HepG2 (cell line): ENCODE measurements around the gene GRIK4. TPM values are rescaled to one million over a fixed set of nuclear protein-coding genes. Genes with fewer than 3 reads are reported as not detected.

Experiments used
- ATAC-seq: fragments of 200-7000 bp; cut with Tn5 transposase; 3 replicates; pipeline ENCODE4 v1.9.1; 2020; ENCODE audit warnings: mild to moderate bottlenecking, moderate library complexity
- BruUV-seq: library from RNA; stranded (reverse); fragments of 400-500 nt; replicated peaks from 2 replicates; lab custom pipeline; 2021; lab: Mats Ljungman, UMichigan
- CTCF ChIA-PET: fragments of 300-600 bp; formaldehyde crosslinking; extraction: SDS; loops from one replicate; lab custom pipeline; 2021; ENCODE audit warnings: low total read pairs, inconsistent platforms, low intra/inter-chr PET ratio; lab: Yijun Ruan, JAX
- POLR2A ChIA-PET: fragments of 350-600 bp; sonication (Branson Sonifier 250); formaldehyde crosslinking; loops from one replicate; lab custom pipeline; 2020; ENCODE audit warnings: antibody characterized with exemption, inconsistent platforms; lab: Yijun Ruan, JAX
- DNase-seq: peaks from one replicate; pipeline ENCODE4 v3.0.0-alpha.2; 2015; ENCODE audit warnings: low spot score
- FAIRE-seq: peaks from 3 replicates; lab custom pipeline; 2011; peaks lifted over from hg19 to GRCh38; lab: Jason Lieb, UNC
- H2AFZ ChIP-seq: one replicate; pipeline ENCODE4 v1.6.1; 2011; ENCODE audit warnings: low read length, inconsistent platforms
- H3K27ac ChIP-seq: fragments of 300-600 bp; 3 replicates; pipeline ENCODE4 v1.8.0; 2011; ENCODE audit warnings: mixed run types, mild to moderate bottlenecking, mixed read lengths, low read length, inconsistent platforms; ENCODE audit not compliant: insufficient read depth; ENCODE audit errors: extremely low read length
- H3K27me3 ChIP-seq, 2 experiments: fragments of 200-600 bp in 1 of 2; 2 replicates in 1 of 2; 3 replicates in 1 of 2; pipeline versions ENCODE4 v1.6.0 to v1.8.0; 2011; ENCODE audit warnings: low read length in 2 of 2, mild to moderate bottlenecking in 2 of 2, moderate library complexity in 2 of 2, inconsistent platforms in 1 of 2; ENCODE audit not compliant: insufficient read depth in 2 of 2, control insufficient read depth in 1 of 2
- H3K36me3 ChIP-seq, 2 experiments: fragments of 200-600 bp in 1 of 2; replicated peaks in 1 of 2; 2 replicates in 1 of 2; 3 replicates in 1 of 2; pipeline versions ENCODE4 v1.5.1 to v1.8.0; 2011; ENCODE audit warnings: low read length in 2 of 2, inconsistent platforms in 1 of 2; ENCODE audit not compliant: insufficient read depth in 2 of 2, control insufficient read depth in 1 of 2
- H3K4me1 ChIP-seq: 2 replicates; pipeline ENCODE4 v1.5.1; 2012; ENCODE audit warnings: low read length, inconsistent platforms; ENCODE audit not compliant: insufficient read depth
- H3K4me2 ChIP-seq: 2 replicates; pipeline ENCODE4 v1.6.0; 2011; ENCODE audit warnings: low read depth, low read length, inconsistent platforms
- H3K4me3 ChIP-seq, 3 experiments: fragments of 200-600 bp in 1 of 3; sonication (generic), shearing (Covaris generic) in 1 of 3; replicated peaks in 1 of 3; 2 replicates each; pipeline ENCODE4 v1.5.1; 2011 to 2016; ENCODE audit warnings: low read length in 3 of 3, inconsistent platforms in 2 of 3, low read depth in 2 of 3, mild to moderate bottlenecking in 2 of 3, control low read depth in 1 of 3, mixed read lengths in 1 of 3; ENCODE audit not compliant: insufficient read depth in 1 of 3
- H3K79me2 ChIP-seq: one replicate; pipeline ENCODE4 v1.6.1; 2011; ENCODE audit warnings: low read length, inconsistent platforms; ENCODE audit not compliant: insufficient read depth
- H3K9ac ChIP-seq: 2 replicates; pipeline ENCODE4 v1.6.0; 2011; ENCODE audit warnings: mild to moderate bottlenecking, low read depth, low read length, inconsistent platforms; ENCODE audit not compliant: insufficient read depth
- H3K9me3 ChIP-seq: 2 replicates; pipeline ENCODE4 v1.5.1; 2012; ENCODE audit warnings: mild to moderate bottlenecking, low read length
- H4K20me1 ChIP-seq: 2 replicates; pipeline ENCODE4 v1.6.0; 2011; ENCODE audit warnings: inconsistent platforms, mild to moderate bottlenecking, low read length, moderate library complexity; ENCODE audit not compliant: insufficient read depth
- AKAP8 ChIP-seq: sonication (generic); formaldehyde crosslinking; IDR thresholded peaks from 2 replicates; pipeline ENCODE4 v1.5.1; 2020; ENCODE audit warnings: mild to moderate bottlenecking, missing genetic modification reagents
- DNMT3B ChIP-seq: conservative IDR thresholded peaks from 2 replicates; pipeline ENCODE4 v1.6.1; 2016; ENCODE audit warnings: missing biosample characterization, control low read depth
- FOXA1 ChIP-seq, 2 experiments: fragments of 450-650 bp in 1 of 2; sonication (generic) in 1 of 2; formaldehyde crosslinking in 1 of 2; IDR thresholded peaks; 2 replicates each; pipeline versions ENCODE4 v1.4.0 to v1.6.1; 2016 to 2020; ENCODE audit warnings: missing genetic modification reagents in 1 of 2
- FOXK2 ChIP-seq: fragments of 450-650 bp; IDR thresholded peaks from 2 replicates; pipeline ENCODE4 v1.6.1; 2016
- GTF3A ChIP-seq: sonication (generic); formaldehyde crosslinking; conservative IDR thresholded peaks from 2 replicates; pipeline ENCODE4 v1.4.0; 2020; ENCODE audit warnings: mild to moderate bottlenecking, missing genetic modification reagents
- PHF20 ChIP-seq: sonication (generic); formaldehyde crosslinking; IDR thresholded peaks from 2 replicates; pipeline ENCODE4 v1.5.0; 2020; ENCODE audit warnings: mild to moderate bottlenecking, missing genetic modification reagents
- RXRB ChIP-seq: IDR thresholded peaks from 2 replicates; pipeline ENCODE4 v1.6.1; 2016; ENCODE audit warnings: borderline replicate concordance, missing genetic modification reagents, missing compliant biosample characterization
- YEATS2 ChIP-seq: sonication (generic); formaldehyde crosslinking; IDR thresholded peaks from 2 replicates; pipeline ENCODE4 v1.4.0; 2020; ENCODE audit warnings: missing genetic modification reagents, borderline replicate concordance
- ZBTB7A ChIP-seq: sonication (generic); formaldehyde crosslinking; IDR thresholded peaks from 2 replicates; pipeline ENCODE4 v1.8.0; 2022; ENCODE audit warnings: mild to moderate bottlenecking, missing genetic modification reagents
- ZBTB8A ChIP-seq: sonication (generic); formaldehyde crosslinking; IDR thresholded peaks from 2 replicates; pipeline ENCODE4 v1.4.0; 2020; ENCODE audit warnings: mild to moderate bottlenecking, low read depth, missing genetic modification reagents, borderline replicate concordance
- ZFP36L1 ChIP-seq: sonication (generic); formaldehyde crosslinking; IDR thresholded peaks from 2 replicates; pipeline ENCODE4 v1.8.0; 2022; ENCODE audit warnings: mild to moderate bottlenecking, missing genetic modification reagents, moderate library complexity
- ZNF121 ChIP-seq: sonication (generic); formaldehyde crosslinking; IDR thresholded peaks from 2 replicates; pipeline ENCODE4 v1.5.0; 2020; ENCODE audit warnings: mild to moderate bottlenecking, missing genetic modification reagents
- ZNF550 ChIP-seq: sonication (generic); formaldehyde crosslinking; IDR thresholded peaks from 2 replicates; pipeline ENCODE4 v1.4.0; 2020; ENCODE audit warnings: mild to moderate bottlenecking, missing genetic modification reagents, borderline replicate concordance
- ZSCAN20 ChIP-seq: sonication (generic); formaldehyde crosslinking; IDR thresholded peaks from 2 replicates; pipeline ENCODE4 v1.4.0; 2020; ENCODE audit warnings: missing genetic modification reagents, mild to moderate bottlenecking, borderline replicate concordance
- WGBS: methylation state at CpG from one replicate; pipeline ENCODE4 v1.1.6; 2017; ENCODE audit warnings: low lambda C conversion rate; 5-methylcytosine and 5-hydroxymethylcytosine counted together
- in situ Hi-C: cut with HindIII; loops from 2 replicates; pipeline ENCODE4 v1.10.0; 2017; ENCODE audit warnings: low pct_unique_long_range_greater_than_20kb; ENCODE audit not compliant: extremely low pct_ligation_motif_present
- intact Hi-C: fragments of 100-400 bp; cut with micrococcal nuclease; formaldehyde crosslinking; loops from one replicate; pipeline ENCODE4 v1.10.0; 2022; ENCODE audit not compliant: unreplicated experiment
- polyA plus RNA-seq, 8 experiments: library from polyadenylated mRNA; depleted of rRNA in 3 of 8; stranded (reverse) in 7 of 8; unstranded in 1 of 8; fragments of >200 nt; fragmentation: Illumina TruSeq in 4 of 8; extraction: Trizol in 4 of 8; gene quantifications; 2 replicates each; pipeline versions ENCODE4 v1.2.1 to v1.2.3, GENCODE V29; 2011 to 2016; ENCODE audit warnings: low read depth in 4 of 8, missing spikeins in 1 of 8, mixed read lengths in 1 of 8; ENCODE audit not compliant: insufficient read depth in 1 of 8
- total RNA-seq, 5 experiments: library from RNA; depleted of rRNA; stranded (reverse); fragments of >200 nt; fragmentation: Illumina TruSeq; extraction: Trizol; gene quantifications; 2 replicates each; pipeline ENCODE4 v1.2.3, GENCODE V29; 2016; ENCODE audit warnings: low read depth in 1 of 5
- TF ChIP-seq, protein P1 (sequence below): sonication (generic); formaldehyde crosslinking; IDR thresholded peaks from 2 replicates; pipeline ENCODE4 v1.5.0; 2020; ENCODE audit warnings: missing genetic modification reagents
- TF ChIP-seq, protein P2 (sequence below): sonication (generic); formaldehyde crosslinking; IDR thresholded peaks from 2 replicates; pipeline ENCODE4 v1.5.1; 2020; ENCODE audit warnings: mild to moderate bottlenecking, missing genetic modification reagents, borderline replicate concordance
- TF ChIP-seq, protein P3 (sequence below): IDR thresholded peaks from 2 replicates; pipeline ENCODE4 v1.6.1; 2016; ENCODE audit warnings: missing compliant biosample characterization, missing genetic modification reagents, borderline replicate concordance

Gene GRIK4
- total and polyA plus RNA-seq, 2 of the 13 experiments (the other 11 are each of a cell fraction or from before 2014, with no cell fraction given): 0.04 to 0.07 TPM

DNA sequence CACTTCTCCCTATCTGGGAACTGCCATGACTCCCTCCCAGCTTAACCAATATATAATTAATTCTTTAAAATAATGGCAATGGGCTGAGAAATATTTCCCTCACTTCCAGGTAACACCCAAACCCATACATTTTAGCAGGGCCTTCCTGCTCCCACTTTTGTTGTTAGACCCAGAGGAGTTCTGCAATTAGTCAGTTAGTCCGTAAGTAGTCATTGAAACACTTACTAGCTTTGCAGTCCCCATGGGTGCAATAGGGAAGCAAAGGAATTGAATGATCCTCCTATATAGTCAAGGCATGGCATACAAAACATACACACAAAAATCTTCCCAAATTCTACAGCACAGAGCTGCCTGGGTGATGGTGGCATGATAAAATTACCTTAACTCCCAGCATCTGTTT lies 258.4 kb downstream of the GRIK4 start:
- BruUV-seq: no TSS peak
- ATAC-seq: no peak
- H3K4me2 ChIP-seq: no peak overlapping the region
- no peak overlapping the region for H3K9ac ChIP-seq
- H3K4me3 ChIP-seq: no peak overlapping the region
- H2AFZ ChIP-seq: no peak overlapping the region
- TF ChIP-seq FOXK2 (no peak), ZSCAN20 (CRISPR knock-in tag) (no peak), ZFP36L1 (no peak), ZBTB7A (no peak), ZBTB8A (CRISPR knock-in tag) (no peak), AKAP8 (no peak), PHF20 (CRISPR knock-in tag) (no peak), RXRB (CRISPR knock-in tag) (no peak), DNMT3B (CRISPR knock-in tag) (no peak), ZNF550 (CRISPR knock-in tag) (no peak), GTF3A (CRISPR knock-in tag) (no peak), ZNF121 (CRISPR knock-in tag) (no peak), FOXA1 (IDR thresholded peaks at IDR 0.05) (no peak), FOXA1 (CRISPR knock-in tag; IDR thresholded peaks at IDR 0.05) (no peak), YEATS2 (CRISPR knock-in tag) (no peak)
- TF ChIP-seq, protein P1, sequence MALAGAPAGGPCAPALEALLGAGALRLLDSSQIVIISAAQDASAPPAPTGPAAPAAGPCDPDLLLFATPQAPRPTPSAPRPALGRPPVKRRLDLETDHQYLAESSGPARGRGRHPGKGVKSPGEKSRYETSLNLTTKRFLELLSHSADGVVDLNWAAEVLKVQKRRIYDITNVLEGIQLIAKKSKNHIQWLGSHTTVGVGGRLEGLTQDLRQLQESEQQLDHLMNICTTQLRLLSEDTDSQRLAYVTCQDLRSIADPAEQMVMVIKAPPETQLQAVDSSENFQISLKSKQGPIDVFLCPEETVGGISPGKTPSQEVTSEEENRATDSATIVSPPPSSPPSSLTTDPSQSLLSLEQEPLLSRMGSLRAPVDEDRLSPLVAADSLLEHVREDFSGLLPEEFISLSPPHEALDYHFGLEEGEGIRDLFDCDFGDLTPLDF (CRISPR knock-in tag): no peak
- TF ChIP-seq, protein P2, sequence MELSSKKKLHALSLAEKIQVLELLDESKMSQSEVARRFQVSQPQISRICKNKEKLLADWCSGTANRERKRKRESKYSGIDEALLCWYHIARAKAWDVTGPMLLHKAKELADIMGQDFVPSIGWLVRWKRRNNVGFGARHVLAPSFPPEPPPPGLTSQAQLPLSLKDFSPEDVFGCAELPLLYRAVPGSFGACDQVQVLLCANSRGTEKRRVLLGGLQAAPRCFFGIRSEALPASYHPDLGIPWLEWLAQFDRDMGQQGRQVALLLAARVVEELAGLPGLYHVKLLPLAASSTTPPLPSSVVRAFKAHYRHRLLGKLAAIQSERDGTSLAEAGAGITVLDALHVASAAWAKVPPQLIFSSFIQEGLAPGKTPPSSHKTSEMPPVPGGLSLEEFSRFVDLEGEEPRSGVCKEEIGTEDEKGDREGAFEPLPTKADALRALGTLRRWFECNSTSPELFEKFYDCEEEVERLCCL: no peak
- TF ChIP-seq, protein P3, sequence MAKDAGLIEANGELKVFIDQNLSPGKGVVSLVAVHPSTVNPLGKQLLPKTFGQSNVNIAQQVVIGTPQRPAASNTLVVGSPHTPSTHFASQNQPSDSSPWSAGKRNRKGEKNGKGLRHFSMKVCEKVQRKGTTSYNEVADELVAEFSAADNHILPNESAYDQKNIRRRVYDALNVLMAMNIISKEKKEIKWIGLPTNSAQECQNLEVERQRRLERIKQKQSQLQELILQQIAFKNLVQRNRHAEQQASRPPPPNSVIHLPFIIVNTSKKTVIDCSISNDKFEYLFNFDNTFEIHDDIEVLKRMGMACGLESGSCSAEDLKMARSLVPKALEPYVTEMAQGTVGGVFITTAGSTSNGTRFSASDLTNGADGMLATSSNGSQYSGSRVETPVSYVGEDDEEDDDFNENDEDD (CRISPR knock-in tag): no peak
- TF ChIP-seq, all 625 proteins: peak for 0
- DNase-seq: no peak
- H4K20me1 ChIP-seq: no peaks in the 10 kb centered on the region
- ChIA-PET POLR2A (no interaction called here), CTCF (no interaction called here)
- no peaks in the 10 kb centered on the region for H3K79me2 ChIP-seq
- in situ Hi-C loops (no loop called here), intact Hi-C loops (no loop called here)
- 0 out of 5 replicates have a peak, but pooled peaks cover 0 to 4% of the 10 kb centered on the region in 2 experiments for H3K27me3 ChIP-seq
- 75% methylated on average over 1 of the region's 1 CpG for WGBS
- no peaks in the 10 kb centered on the region for H3K4me1 ChIP-seq
- H3K27ac ChIP-seq: no peak overlapping the region
- FAIRE-seq: no peak
- H3K9me3 ChIP-seq: 0 out of 2 replicates have a peak, but pooled peaks cover 7% of the 10 kb centered on the region
- H3K36me3 ChIP-seq: no peaks in the 10 kb centered on the region
